Hepatocyte (in vitro differentiated cells): Measurements from ENCODE around the gene GMDS. TPM values are rescaled to one million over a fixed set of nuclear protein-coding genes. Genes with fewer than 3 reads are reported as not detected.

Source experiments
- DNase-seq: peaks from one replicate; pipeline ENCODE4 v3.0.0-alpha.2; 2016; ENCODE audit warnings: low spot score
- H2AFZ ChIP-seq: fragments of 200-600 bp; sonication (generic); 2 replicates; pipeline ENCODE4 v1.6.0; 2016; ENCODE audit warnings: antibody characterized with exemption, mild to moderate bottlenecking
- H3K27ac ChIP-seq: fragments of 200-600 bp; sonication (generic); 2 replicates; pipeline ENCODE4 v1.5.1; 2016; ENCODE audit warnings: mild to moderate bottlenecking
- H3K27me3 ChIP-seq: fragments of 200-600 bp; sonication (generic); 2 replicates; pipeline ENCODE4 v1.6.1; 2016
- H3K36me3 ChIP-seq: fragments of 200-600 bp; sonication (generic); replicated peaks from 2 replicates; pipeline ENCODE4 v1.5.1; 2016; ENCODE audit warnings: low read depth; ENCODE audit not compliant: insufficient read depth
- H3K4me1 ChIP-seq: fragments of 200-600 bp; sonication (generic); 2 replicates; pipeline ENCODE4 v1.5.1; 2016; ENCODE audit warnings: mild to moderate bottlenecking, moderate library complexity; ENCODE audit not compliant: insufficient read depth
- H3K4me2 ChIP-seq: fragments of 200-600 bp; sonication (generic); 2 replicates; pipeline ENCODE4 v1.6.0; 2016
- H3K4me3 ChIP-seq: fragments of 200-600 bp; sonication (generic); 2 replicates; pipeline ENCODE4 v1.5.1; 2016; ENCODE audit warnings: mild to moderate bottlenecking
- H3K79me2 ChIP-seq: fragments of 200-600 bp; sonication (generic); 2 replicates; pipeline ENCODE4 v1.6.0; 2017; ENCODE audit warnings: mild to moderate bottlenecking
- H3K9me2 ChIP-seq: fragments of 200-600 bp; sonication (generic); replicated peaks from 2 replicates; pipeline ENCODE4 v1.6.0; 2017; ENCODE audit warnings: mild to moderate bottlenecking; ENCODE audit not compliant: insufficient read depth
- H3K9me3 ChIP-seq: fragments of 200-600 bp; sonication (generic); 2 replicates; pipeline ENCODE4 v1.5.1; 2016; ENCODE audit warnings: low read depth, mild to moderate bottlenecking
- H4K20me1 ChIP-seq: fragments of 200-600 bp; sonication (generic); 2 replicates; pipeline ENCODE4 v1.6.0; 2016; ENCODE audit warnings: mild to moderate bottlenecking; ENCODE audit not compliant: insufficient read depth, poor library complexity, severe bottlenecking
- EZH2 ChIP-seq: fragments of 200-600 bp; sonication (generic); IDR thresholded peaks from 2 replicates; pipeline ENCODE4 v1.6.1; 2016; ENCODE audit warnings: antibody characterized with exemption, mild to moderate bottlenecking, borderline replicate concordance
- EZH2phosphoT487 ChIP-seq: fragments of 200-600 bp; sonication (generic); IDR thresholded peaks from one replicate; pipeline ENCODE4 v1.6.1; 2018; ENCODE audit warnings: antibody characterized with exemption, mild to moderate bottlenecking, low read depth, moderate library complexity; ENCODE audit not compliant: unreplicated experiment, severe bottlenecking
- WGBS: methylation state at CpG from one replicate; pipeline ENCODE4 v1.1.6; 2016; ENCODE audit warnings: low lambda C conversion rate; ENCODE audit errors: missing lambda C conversion rate; 5-methylcytosine and 5-hydroxymethylcytosine counted together
- polyA plus RNA-seq: library from polyadenylated mRNA; unstranded; fragments of >200 nt; fragmentation: Nextera tagmentation; extraction: Ambion mirVana; gene quantifications from 2 replicates; pipeline ENCODE4 v1.2.1, GENCODE V29; 2016
- total RNA-seq: library from RNA; depleted of rRNA; stranded (reverse); fragments of >200 nt; gene quantifications from 2 replicates; pipeline ENCODE4 v1.2.3, GENCODE V29; 2014
- TF ChIP-seq, protein P1 (sequence below): fragments of 200-600 bp; sonication (generic); IDR thresholded peaks from 2 replicates; pipeline ENCODE4 v1.5.1; 2016; ENCODE audit warnings: antibody characterized with exemption, mild to moderate bottlenecking; ENCODE audit not compliant: poor library complexity

Gene GMDS
- total and polyA plus RNA-seq, 2 experiments from 2014 or later: 20.7 to 32.6 TPM

DNA sequence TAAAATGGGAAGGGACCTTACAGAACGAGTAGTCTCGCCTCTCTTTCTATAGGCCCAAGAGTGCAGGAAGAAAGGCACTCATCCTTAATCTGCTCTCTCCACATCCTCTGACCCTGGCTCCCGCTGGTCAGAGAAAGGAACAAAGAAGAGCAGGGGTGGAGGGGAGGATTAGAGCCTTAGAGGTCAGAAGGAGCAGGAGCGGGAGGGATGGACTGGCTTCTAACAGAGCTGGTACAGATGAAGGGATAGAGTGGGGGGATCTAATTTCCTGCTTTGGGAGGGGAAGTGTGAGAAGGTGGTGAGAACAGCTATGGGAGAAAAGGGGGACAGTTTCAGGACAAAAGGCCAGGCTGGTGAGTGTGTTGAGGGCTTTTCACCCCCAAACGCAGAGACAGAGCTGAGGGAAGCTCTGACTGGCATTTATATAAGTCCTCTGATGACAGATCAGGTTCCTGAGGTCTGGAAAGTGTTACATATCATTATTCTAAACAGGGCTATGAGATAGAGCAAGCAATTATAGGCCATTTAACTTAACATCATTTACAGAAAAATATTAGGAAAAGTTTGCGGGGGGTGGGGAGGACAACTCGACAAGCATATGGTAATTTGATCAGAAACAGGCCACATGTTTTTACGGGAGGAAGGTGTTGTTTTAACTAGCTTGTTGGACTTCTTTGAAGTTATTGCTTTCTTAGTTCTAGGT is 524.6 kb downstream of the GMDS start:
- no peaks in the 10 kb centered on the region for H3K9me3 ChIP-seq
- no peaks in the 10 kb centered on the region for H4K20me1 ChIP-seq
- TF ChIP-seq EZH2 (no peak), EZH2phosphoT487 (no peak)
- TF ChIP-seq, protein P1, sequence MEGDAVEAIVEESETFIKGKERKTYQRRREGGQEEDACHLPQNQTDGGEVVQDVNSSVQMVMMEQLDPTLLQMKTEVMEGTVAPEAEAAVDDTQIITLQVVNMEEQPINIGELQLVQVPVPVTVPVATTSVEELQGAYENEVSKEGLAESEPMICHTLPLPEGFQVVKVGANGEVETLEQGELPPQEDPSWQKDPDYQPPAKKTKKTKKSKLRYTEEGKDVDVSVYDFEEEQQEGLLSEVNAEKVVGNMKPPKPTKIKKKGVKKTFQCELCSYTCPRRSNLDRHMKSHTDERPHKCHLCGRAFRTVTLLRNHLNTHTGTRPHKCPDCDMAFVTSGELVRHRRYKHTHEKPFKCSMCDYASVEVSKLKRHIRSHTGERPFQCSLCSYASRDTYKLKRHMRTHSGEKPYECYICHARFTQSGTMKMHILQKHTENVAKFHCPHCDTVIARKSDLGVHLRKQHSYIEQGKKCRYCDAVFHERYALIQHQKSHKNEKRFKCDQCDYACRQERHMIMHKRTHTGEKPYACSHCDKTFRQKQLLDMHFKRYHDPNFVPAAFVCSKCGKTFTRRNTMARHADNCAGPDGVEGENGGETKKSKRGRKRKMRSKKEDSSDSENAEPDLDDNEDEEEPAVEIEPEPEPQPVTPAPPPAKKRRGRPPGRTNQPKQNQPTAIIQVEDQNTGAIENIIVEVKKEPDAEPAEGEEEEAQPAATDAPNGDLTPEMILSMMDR: no peak
- no peaks in the 10 kb centered on the region for H3K79me2 ChIP-seq
- no peak overlapping the region for H3K4me2 ChIP-seq
- no peaks in the 10 kb centered on the region for H3K4me1 ChIP-seq
- 47% methylated on average over 8 of the region's 8 CpGs for WGBS
- no peak overlapping the region for H3K27ac ChIP-seq
- DNase-seq: no peak
- H3K36me3 ChIP-seq: no peaks in the 10 kb centered on the region
- H3K9me2 ChIP-seq: no peaks in the 10 kb centered on the region
- no peak overlapping the region for H3K4me3 ChIP-seq
- H3K27me3 ChIP-seq: no peaks in the 10 kb centered on the region
- H2AFZ ChIP-seq: no peak overlapping the region

DNA sequence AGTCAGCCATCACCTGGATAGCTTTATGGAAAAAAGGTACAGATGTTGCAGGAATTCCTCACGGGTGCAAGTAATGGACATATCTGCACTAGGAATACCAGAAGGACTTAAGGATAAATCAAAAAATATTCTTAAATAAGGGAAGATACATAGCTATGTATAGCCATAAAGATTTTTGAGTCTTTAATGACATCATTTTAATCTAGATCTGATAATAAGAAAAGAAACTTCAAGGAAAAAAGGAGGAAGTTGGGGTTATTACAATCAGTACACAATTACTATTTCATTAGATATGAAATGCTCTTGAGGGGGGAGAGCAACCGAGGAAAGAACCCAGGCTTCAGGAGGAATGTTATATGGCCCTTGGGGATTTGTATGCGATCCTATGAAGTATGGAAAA is 525.5 kb downstream of the GMDS start:
- H3K27me3 ChIP-seq: no peaks in the 10 kb centered on the region
- H3K9me2 ChIP-seq: no peaks in the 10 kb centered on the region
- no peaks in the 10 kb centered on the region for H3K9me3 ChIP-seq
- H3K36me3 ChIP-seq: no peaks in the 10 kb centered on the region
- no peak overlapping the region for H3K4me3 ChIP-seq
- H4K20me1 ChIP-seq: no peaks in the 10 kb centered on the region
- WGBS: 62% methylated on average over 3 of the region's 3 CpGs
- H3K79me2 ChIP-seq: no peaks in the 10 kb centered on the region
- DNase-seq: no peak
- H3K4me1 ChIP-seq: no peaks in the 10 kb centered on the region
- no peak overlapping the region for H2AFZ ChIP-seq
- TF ChIP-seq EZH2phosphoT487: no peak
- TF ChIP-seq, protein P1: no peak
- no peak for TF ChIP-seq EZH2
- H3K4me2 ChIP-seq: no peak overlapping the region
- H3K27ac ChIP-seq: no peak overlapping the region

DNA sequence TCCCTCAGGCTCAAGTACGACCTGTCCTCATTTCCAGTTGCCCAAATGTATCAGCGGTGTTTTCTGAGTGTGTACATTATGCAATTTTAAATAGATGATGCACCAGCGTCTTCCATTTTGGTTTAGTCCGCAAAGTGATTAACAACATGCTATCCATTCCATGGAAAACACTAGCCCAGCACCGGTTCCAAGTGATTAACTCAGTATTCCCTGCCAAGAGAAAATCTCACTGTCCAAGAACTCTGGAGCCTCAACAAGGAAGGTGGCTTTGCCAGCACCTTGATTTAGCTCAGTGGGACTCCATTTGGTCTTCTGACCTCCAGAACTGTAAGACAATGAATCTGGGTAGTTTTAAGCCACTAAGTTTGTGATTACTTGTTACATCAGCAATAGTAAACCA is 528.5 kb downstream of the GMDS start:
- Histone ChIP-seq H3K9me3 (no peaks in the 10 kb centered on the region), H3K27ac (no peak overlapping the region), H2AFZ (no peak overlapping the region), H3K4me3 (no peak overlapping the region), H3K27me3 (no peaks in the 10 kb centered on the region), H3K36me3 (no peaks in the 10 kb centered on the region), H3K4me1 (no peaks in the 10 kb centered on the region), H4K20me1 (no peaks in the 10 kb centered on the region), H3K79me2 (no peaks in the 10 kb centered on the region), H3K9me2 (no peaks in the 10 kb centered on the region), H3K4me2 (no peak overlapping the region)
- 96% methylated on average over 5 of the region's 5 CpGs for WGBS
- no peak for DNase-seq
- TF ChIP-seq EZH2: no peak
- no peak for TF ChIP-seq EZH2phosphoT487
- TF ChIP-seq, protein P1: no peak

DNA sequence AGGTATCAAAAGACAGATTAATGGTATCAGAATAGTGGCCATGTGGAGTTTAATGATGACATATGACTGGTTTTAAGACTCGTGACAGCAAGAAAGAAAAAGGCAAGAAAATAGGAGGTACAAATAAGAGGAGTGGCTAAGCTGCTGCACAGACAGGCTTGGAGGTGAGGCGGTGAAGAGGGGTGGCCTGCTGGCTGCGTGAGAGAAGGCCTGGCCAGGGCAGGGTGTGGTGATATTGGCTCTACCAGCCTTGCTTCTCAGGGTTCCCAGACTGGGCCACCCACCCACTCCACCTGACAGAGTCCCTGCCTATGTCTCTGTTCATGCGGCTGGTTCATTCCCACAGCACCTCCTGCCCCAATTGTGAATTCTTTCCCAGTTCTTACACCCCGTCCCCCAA is 529.0 kb downstream of the GMDS start:
- H4K20me1 ChIP-seq: no peaks in the 10 kb centered on the region
- 88% methylated on average over 5 of the region's 5 CpGs for WGBS
- no peak overlapping the region for H3K4me2 ChIP-seq
- no peaks in the 10 kb centered on the region for H3K4me1 ChIP-seq
- H3K27me3 ChIP-seq: no peaks in the 10 kb centered on the region
- H3K27ac ChIP-seq: no peak overlapping the region
- H3K4me3 ChIP-seq: no peak overlapping the region
- DNase-seq: no peak
- no peaks in the 10 kb centered on the region for H3K79me2 ChIP-seq
- H3K9me2 ChIP-seq: no peaks in the 10 kb centered on the region
- H3K9me3 ChIP-seq: no peaks in the 10 kb centered on the region
- no peaks in the 10 kb centered on the region for H3K36me3 ChIP-seq
- TF ChIP-seq EZH2phosphoT487 (no peak), EZH2 (no peak)
- TF ChIP-seq, protein P1: no peak
- no peak overlapping the region for H2AFZ ChIP-seq
